T follicular helper cell (primary cell): ENCODE measurements around the gene DNMT3A.

Source experiments
- DNase-seq: peaks from one replicate; pipeline ENCODE4 v3.0.0-alpha.2; 2020; ENCODE audit warnings: low read depth

Gene DNMT3A

GRCh38 chr2:25304826-25305596, 36.7 kb downstream of the DNMT3A start:
- DNase-seq, result no peak

GRCh38 chr2:25304321-25304720, 37.4 kb downstream of the DNMT3A start:
- no peak for DNase-seq

- no peak for DNase-seq
Measured at GRCh38 chr2:25303633-25304236, 38.0 kb downstream of the DNMT3A start.

GRCh38 chr2:25302758-25303375, 38.9 kb downstream of the DNMT3A start:
- DNase-seq, result no peak

- no peak for DNase-seq
Measured at GRCh38 chr2:25301453-25302352, 40.0 kb downstream of the DNMT3A start.

- DNase-seq, result no peak
Measured at GRCh38 chr2:25300001-25300400, 41.7 kb downstream of the DNMT3A start.

GRCh38 chr2:25298776-25299431, 42.8 kb downstream of the DNMT3A start:
- no peak for DNase-seq

GRCh38 chr2:25297738-25298137, 44.0 kb downstream of the DNMT3A start:
- DNase-seq, result no peak

- DNase-seq, result no peak
Measured at GRCh38 chr2:25295621-25296020, 46.1 kb downstream of the DNMT3A start.

GRCh38 chr2:25294573-25295462, 46.9 kb downstream of the DNMT3A start:
- DNase-seq, result peak; percentile 65

- no peak for DNase-seq
Measured at GRCh38 chr2:25293958-25294562, 47.7 kb downstream of the DNMT3A start.

GRCh38 chr2:25293145-25293544, 48.6 kb downstream of the DNMT3A start:
- no peak for DNase-seq

- no peak for DNase-seq
Measured at GRCh38 chr2:25292408-25292807, 49.3 kb downstream of the DNMT3A start.

- no peak for DNase-seq
Measured at GRCh38 chr2:25290811-25291495, 50.8 kb downstream of the DNMT3A start.

GRCh38 chr2:25286723-25287483, 54.8 kb downstream of the DNMT3A start:
- DNase-seq, result no peak

- peak; percentile 54 for DNase-seq
Measured at GRCh38 chr2:25286025-25286400, 55.7 kb downstream of the DNMT3A start.

- DNase-seq, result no peak
Measured at GRCh38 chr2:25285265-25286024, 56.3 kb downstream of the DNMT3A start.

- no peak for DNase-seq
Measured at GRCh38 chr2:25284756-25285155, 57.0 kb downstream of the DNMT3A start.
